Fibroblast of lung (primary cell): ENCODE measurements around the gene FBLN2. TPM values are rescaled to one million over a fixed set of nuclear protein-coding genes. Genes with fewer than 3 reads are reported as not detected.
A peak's percentile ranks its signal among the peaks of the same experiment; 100 is the strongest.

Source experiments
- DNase-seq, 2 donors: peaks; one replicate each; pipeline versions ENCODE4 v3.0.0 to v3.0.0-alpha.2; 2010; ENCODE audit warnings: low read depth in 2 of 2
- H2AFZ ChIP-seq: 2 replicates; pipeline ENCODE4 v1.5.1; 2012; ENCODE audit warnings: low read length, control low read depth, inconsistent platforms
- H3K27ac ChIP-seq: 2 replicates; pipeline ENCODE4 v1.5.1; 2011; ENCODE audit warnings: low read length, control low read depth; ENCODE audit not compliant: insufficient read depth
- H3K27me3 ChIP-seq: 2 replicates; pipeline ENCODE4 v1.5.1; 2011; ENCODE audit warnings: mild to moderate bottlenecking, low read length; ENCODE audit not compliant: control insufficient read depth, insufficient read depth
- H3K36me3 ChIP-seq: 2 replicates; pipeline ENCODE4 v1.5.1; 2011; ENCODE audit warnings: low read length; ENCODE audit not compliant: control insufficient read depth, insufficient read depth
- H3K4me1 ChIP-seq: 2 replicates; pipeline ENCODE4 v1.5.1; 2011; ENCODE audit warnings: low read length; ENCODE audit not compliant: control insufficient read depth, insufficient read depth; ENCODE audit errors: extremely low read depth
- H3K4me2 ChIP-seq: 2 replicates; pipeline ENCODE4 v1.5.1; 2011; ENCODE audit warnings: low read length, control low read depth; ENCODE audit not compliant: insufficient read depth; ENCODE audit errors: extremely low read depth
- H3K4me3 ChIP-seq, 4 experiments: fragments of 200-600 bp in 1 of 4; sonication (generic) in 1 of 4; replicated peaks in 1 of 4; 2 replicates each; pipeline ENCODE4 v1.5.1; 2011 to 2016; ENCODE audit warnings: low read length in 4 of 4, low read depth in 3 of 4, mild to moderate bottlenecking in 3 of 4, control low read depth in 2 of 4, inconsistent platforms in 1 of 4, mixed read lengths in 1 of 4; ENCODE audit not compliant: insufficient read depth in 1 of 4; ENCODE audit errors: control extremely low read depth in 1 of 4
- H3K79me2 ChIP-seq: 2 replicates; pipeline ENCODE4 v1.5.1; 2012; ENCODE audit warnings: mild to moderate bottlenecking, low read length, inconsistent platforms; ENCODE audit not compliant: control insufficient read depth, insufficient read depth
- H3K9ac ChIP-seq: 2 replicates; pipeline ENCODE4 v1.5.1; 2011; ENCODE audit warnings: mild to moderate bottlenecking, low read length, control low read depth; ENCODE audit not compliant: insufficient read depth
- H3K9me3 ChIP-seq: 2 replicates; pipeline ENCODE4 v1.5.1; 2012; ENCODE audit warnings: low read depth, low read length; ENCODE audit not compliant: control insufficient read depth, insufficient read depth
- H4K20me1 ChIP-seq: 2 replicates; pipeline ENCODE4 v1.5.1; 2011; ENCODE audit warnings: low read length; ENCODE audit not compliant: control insufficient read depth, insufficient read depth; ENCODE audit errors: extremely low read depth
- EZH2 ChIP-seq: IDR thresholded peaks from 2 replicates; pipeline ENCODE4 v1.5.1; 2012; ENCODE audit warnings: low read length, control low read depth, mild to moderate bottlenecking; ENCODE audit errors: missing control alignments
- polyA plus RNA-seq, 2 donors: library from polyadenylated mRNA; depleted of rRNA in 1 of 2; stranded (reverse) in 1 of 2; unstranded in 1 of 2; fragments of >200 nt; gene quantifications; 2 replicates each; pipeline ENCODE4 v1.2.1, GENCODE V29; 2011 to 2012; ENCODE audit warnings: missing spikeins in 1 of 2
- total RNA-seq: library from RNA; depleted of rRNA; stranded (reverse); fragments of >200 nt; gene quantifications from 2 replicates; pipeline ENCODE4 v1.2.1, GENCODE V29; 2014
- TF ChIP-seq, protein P1 (sequence below), 2 donors: IDR thresholded peaks in 1 of 2; conservative IDR thresholded peaks in 1 of 2; 1 replicate in 1 of 2; 2 replicates in 1 of 2; pipeline ENCODE4 v1.5.1; 2011 to 2012; ENCODE audit warnings: low read length in 2 of 2, control low read depth in 1 of 2, inconsistent platforms in 1 of 2, low read depth in 1 of 2, mild to moderate bottlenecking in 1 of 2

Gene FBLN2
- total and polyA plus RNA-seq, 2 donors (not counting 1 experiment from before 2014, with no cell fraction given) = 25.4 to 138 TPM

DNA sequence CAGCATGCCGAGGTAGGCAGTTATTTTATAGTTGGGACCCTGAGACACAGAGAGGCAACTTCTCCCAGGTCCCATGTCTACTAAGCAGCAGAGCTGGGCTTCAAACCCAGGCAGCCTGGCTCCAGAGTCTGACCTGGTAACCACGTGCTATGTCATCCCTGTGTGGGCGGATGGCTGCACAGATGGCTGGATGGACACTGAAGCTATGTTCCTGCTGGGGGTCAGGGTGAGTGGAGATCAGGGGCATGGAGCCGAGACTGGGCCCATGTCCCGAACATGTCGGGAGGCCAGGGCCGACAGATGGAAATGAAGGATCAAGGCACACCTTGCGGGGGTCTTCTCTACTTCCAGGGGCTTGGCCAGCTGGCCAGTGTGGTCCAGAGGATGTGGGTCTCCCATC, 9.3 kb upstream of the FBLN2 start:
- H3K9me3 ChIP-seq = no peaks in the 10 kb centered on the region
- H4K20me1 ChIP-seq = no peaks in the 10 kb centered on the region
- H3K79me2 ChIP-seq = no peaks in the 10 kb centered on the region
- no peak overlapping the region for H2AFZ ChIP-seq
- DNase-seq = no peak
- no peak overlapping the region for H3K27ac ChIP-seq
- H3K4me3 ChIP-seq = no peak overlapping the region
- no peaks in the 10 kb centered on the region for H3K36me3 ChIP-seq
- H3K4me2 ChIP-seq = no peak overlapping the region
- TF ChIP-seq, protein P1, sequence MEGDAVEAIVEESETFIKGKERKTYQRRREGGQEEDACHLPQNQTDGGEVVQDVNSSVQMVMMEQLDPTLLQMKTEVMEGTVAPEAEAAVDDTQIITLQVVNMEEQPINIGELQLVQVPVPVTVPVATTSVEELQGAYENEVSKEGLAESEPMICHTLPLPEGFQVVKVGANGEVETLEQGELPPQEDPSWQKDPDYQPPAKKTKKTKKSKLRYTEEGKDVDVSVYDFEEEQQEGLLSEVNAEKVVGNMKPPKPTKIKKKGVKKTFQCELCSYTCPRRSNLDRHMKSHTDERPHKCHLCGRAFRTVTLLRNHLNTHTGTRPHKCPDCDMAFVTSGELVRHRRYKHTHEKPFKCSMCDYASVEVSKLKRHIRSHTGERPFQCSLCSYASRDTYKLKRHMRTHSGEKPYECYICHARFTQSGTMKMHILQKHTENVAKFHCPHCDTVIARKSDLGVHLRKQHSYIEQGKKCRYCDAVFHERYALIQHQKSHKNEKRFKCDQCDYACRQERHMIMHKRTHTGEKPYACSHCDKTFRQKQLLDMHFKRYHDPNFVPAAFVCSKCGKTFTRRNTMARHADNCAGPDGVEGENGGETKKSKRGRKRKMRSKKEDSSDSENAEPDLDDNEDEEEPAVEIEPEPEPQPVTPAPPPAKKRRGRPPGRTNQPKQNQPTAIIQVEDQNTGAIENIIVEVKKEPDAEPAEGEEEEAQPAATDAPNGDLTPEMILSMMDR (conservative IDR thresholded peaks at IDR 0.05 in 1 of 2, IDR thresholded peaks at IDR 0.05 in 1 of 2; ENCODE audit: low read depth in 1 of 2, low read length in 2 of 2) = no peak
- TF ChIP-seq EZH2 = no peak
- no peaks in the 10 kb centered on the region for H3K27me3 ChIP-seq
- no peak overlapping the region for H3K9ac ChIP-seq
- H3K4me1 ChIP-seq = peaks cover 18% of the 10 kb centered on the region

DNA sequence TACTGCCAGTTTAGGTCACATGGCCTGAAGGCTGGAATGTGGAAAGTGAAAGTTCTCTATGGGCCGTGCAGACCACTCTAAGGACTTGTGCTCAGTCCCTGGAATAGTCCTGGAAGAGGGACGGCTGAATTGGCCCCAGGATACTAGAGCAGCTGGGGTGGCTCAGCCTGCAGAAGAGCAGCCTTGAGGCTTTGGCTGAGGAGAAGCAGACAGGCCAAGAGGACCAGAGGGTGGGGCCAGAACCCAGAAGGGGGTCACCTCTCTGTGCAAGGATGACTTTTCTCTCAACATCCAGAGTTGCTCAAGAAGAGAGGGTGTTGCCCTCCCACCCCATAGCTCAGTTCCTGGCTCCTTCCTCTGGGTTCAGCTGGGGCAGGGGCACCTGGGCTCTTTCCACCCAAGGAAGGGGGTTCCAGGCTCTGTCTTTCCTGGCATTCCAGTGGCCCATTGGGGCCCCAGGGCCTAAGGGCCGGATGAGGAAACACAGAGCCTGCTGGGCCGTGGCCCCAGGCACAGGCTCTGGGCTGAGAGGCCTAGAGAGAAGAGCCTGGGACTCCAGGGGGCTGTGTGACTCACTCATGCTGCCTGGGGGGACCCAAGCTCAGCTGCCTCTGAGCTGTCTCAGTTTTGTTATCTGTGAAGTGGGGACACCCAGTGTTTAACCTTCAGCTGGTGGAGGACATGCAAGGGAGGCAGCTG, 8.5 kb upstream of the FBLN2 start:
- H3K9me3 ChIP-seq = no peaks in the 10 kb centered on the region
- H3K27me3 ChIP-seq = no peaks in the 10 kb centered on the region
- no peak overlapping the region for H3K4me2 ChIP-seq
- H3K4me3 ChIP-seq = no peak overlapping the region
- no peak overlapping the region for H3K27ac ChIP-seq
- H3K4me1 ChIP-seq = peaks cover 18% of the 10 kb centered on the region
- no peak overlapping the region for H3K9ac ChIP-seq
- no peak overlapping the region for H2AFZ ChIP-seq
- TF ChIP-seq EZH2 = no peak
- TF ChIP-seq, protein P1 (conservative IDR thresholded peaks at IDR 0.05 in 1 of 2, IDR thresholded peaks at IDR 0.05 in 1 of 2; ENCODE audit: low read depth in 1 of 2, low read length in 2 of 2) = no peak
- no peaks in the 10 kb centered on the region for H4K20me1 ChIP-seq
- no peaks in the 10 kb centered on the region for H3K36me3 ChIP-seq
- H3K79me2 ChIP-seq = no peaks in the 10 kb centered on the region
- peak in 1 of 2 donors; percentile 37 for DNase-seq

DNA sequence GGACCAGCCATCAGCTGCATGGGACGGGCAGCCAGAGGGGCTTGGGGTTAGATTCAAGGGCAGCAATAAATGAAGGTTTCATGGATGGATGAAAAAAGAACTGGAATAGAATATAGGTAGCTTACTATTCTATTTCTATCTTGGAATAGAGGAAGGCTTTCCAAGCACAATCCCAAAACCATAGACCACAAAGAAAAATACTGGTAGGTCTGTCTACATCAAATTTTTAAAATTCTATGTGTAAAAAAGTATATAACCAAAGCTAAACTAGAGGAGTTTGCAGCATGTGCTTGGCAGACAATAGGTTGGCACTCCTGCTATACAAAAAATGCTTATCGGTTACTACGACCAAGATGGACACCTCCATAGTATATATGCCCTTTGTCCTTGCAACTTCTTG, 7.2 kb upstream of the FBLN2 start:
- Histone ChIP-seq H4K20me1 (no peaks in the 10 kb centered on the region), H3K4me2 (no peak overlapping the region), H3K27me3 (no peaks in the 10 kb centered on the region), H3K9ac (no peak overlapping the region), H3K79me2 (no peaks in the 10 kb centered on the region), H3K4me3 (no peak overlapping the region), H3K4me1 (peaks cover 14% of the 10 kb centered on the region), H3K27ac (no peak overlapping the region), H3K9me3 (no peaks in the 10 kb centered on the region), H3K36me3 (no peaks in the 10 kb centered on the region), H2AFZ (no peak overlapping the region)
- TF ChIP-seq, protein P1 (conservative IDR thresholded peaks at IDR 0.05 in 1 of 2, IDR thresholded peaks at IDR 0.05 in 1 of 2; ENCODE audit: low read depth in 1 of 2, low read length in 2 of 2) = no peak
- TF ChIP-seq EZH2 = no peak
- peak in 1 of 2 donors; percentile 72 for DNase-seq
